ENCODE results near the gene DBH. TPM values are rescaled to one million over a fixed set of nuclear protein-coding genes. Genes with fewer than 3 reads are reported as not detected.

DBH gene
- polyA plus RNA-seq, 3 donors, result not detected

DNA sequence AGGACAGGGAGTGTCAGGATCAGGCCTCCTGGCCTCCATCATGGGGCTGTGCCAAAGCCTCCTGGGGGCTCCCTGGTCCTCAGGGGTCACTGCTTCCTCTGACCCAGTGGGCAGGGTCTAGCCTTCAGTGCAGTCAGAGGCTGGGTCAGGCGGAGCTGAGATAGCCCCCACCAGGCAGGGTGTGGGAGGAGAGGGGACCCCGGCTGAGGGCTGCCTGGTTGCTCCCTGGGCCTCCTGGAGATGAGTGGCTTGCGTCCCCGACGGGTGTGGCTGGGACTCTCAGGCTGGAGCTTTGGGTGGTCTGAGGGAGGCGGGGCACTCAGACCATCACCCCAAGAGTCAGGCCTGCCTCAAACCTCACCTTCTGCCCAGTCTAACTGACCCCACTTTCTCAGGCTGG, 48.7 kb upstream of the DBH start:
- peaks cover 22 to 39% (median 38%) of the 10 kb centered on the region in 3 donors for H3K27me3 Mint-ChIP-seq (ENCODE audit: low read depth in 3 of 3)
- H3K27ac ChIP-seq (ENCODE audit: low read depth in 1 of 2, low read length in 2 of 2), result no peak overlapping the region
- peaks cover 2 to 31% of the 10 kb centered on the region in 2 donors for H3K27me3 ChIP-seq (ENCODE audit: control insufficient read depth in 2 of 2, insufficient read depth in 2 of 2, low read length in 2 of 2)
- H3K4me2 ChIP-seq (replicated peaks; ENCODE audit: extremely low read depth, low read length, poor library complexity, severe bottlenecking), result no peak overlapping the region
- no peaks in the 10 kb centered on the region for H3K4me1 ChIP-seq (ENCODE audit: control insufficient read depth in 1 of 2, insufficient read depth in 2 of 2, low read length in 2 of 2)
- no peaks in the 10 kb centered on the region for H3K79me2 ChIP-seq (ENCODE audit: insufficient read depth, low read length)
- intact Hi-C loops (cut with micrococcal nuclease), result no loop called here
- no peaks in the 10 kb centered on the region for H3K36me3 ChIP-seq (replicated peaks in 1 of 2; ENCODE audit: control insufficient read depth in 1 of 2, insufficient read depth in 2 of 2, low read length in 2 of 2)
- H2AFZ ChIP-seq (ENCODE audit: insufficient read depth, low read depth, low read length, poor library complexity, severe bottlenecking), result no peak overlapping the region
- H3K4me3 ChIP-seq (replicated peaks in 1 of 3; ENCODE audit: low read depth in 2 of 3, low read length in 3 of 3), result no peak overlapping the region
- DNase-seq, result no peak
- H3K9me3 Mint-ChIP-seq, result peaks cover 7 to 15% (median 11%) of the 10 kb centered on the region in 7 donors
- no peaks in the 10 kb centered on the region for H3K4me1 Mint-ChIP-seq
- no peak overlapping the region for H3K9ac ChIP-seq (ENCODE audit: insufficient read depth, low read length, poor library complexity, severe bottlenecking)
- TF ChIP-seq, protein P1, sequence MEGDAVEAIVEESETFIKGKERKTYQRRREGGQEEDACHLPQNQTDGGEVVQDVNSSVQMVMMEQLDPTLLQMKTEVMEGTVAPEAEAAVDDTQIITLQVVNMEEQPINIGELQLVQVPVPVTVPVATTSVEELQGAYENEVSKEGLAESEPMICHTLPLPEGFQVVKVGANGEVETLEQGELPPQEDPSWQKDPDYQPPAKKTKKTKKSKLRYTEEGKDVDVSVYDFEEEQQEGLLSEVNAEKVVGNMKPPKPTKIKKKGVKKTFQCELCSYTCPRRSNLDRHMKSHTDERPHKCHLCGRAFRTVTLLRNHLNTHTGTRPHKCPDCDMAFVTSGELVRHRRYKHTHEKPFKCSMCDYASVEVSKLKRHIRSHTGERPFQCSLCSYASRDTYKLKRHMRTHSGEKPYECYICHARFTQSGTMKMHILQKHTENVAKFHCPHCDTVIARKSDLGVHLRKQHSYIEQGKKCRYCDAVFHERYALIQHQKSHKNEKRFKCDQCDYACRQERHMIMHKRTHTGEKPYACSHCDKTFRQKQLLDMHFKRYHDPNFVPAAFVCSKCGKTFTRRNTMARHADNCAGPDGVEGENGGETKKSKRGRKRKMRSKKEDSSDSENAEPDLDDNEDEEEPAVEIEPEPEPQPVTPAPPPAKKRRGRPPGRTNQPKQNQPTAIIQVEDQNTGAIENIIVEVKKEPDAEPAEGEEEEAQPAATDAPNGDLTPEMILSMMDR (IDR thresholded peaks at IDR 0.05), result no peak
- no peak overlapping the region for H3K4me3 Mint-ChIP-seq
- peaks cover 6 to 13% of the 10 kb centered on the region in 2 donors for H3K9me3 ChIP-seq (replicated peaks in 1 of 2; ENCODE audit: control insufficient read depth in 1 of 2, insufficient read depth in 1 of 2, low read length in 2 of 2)
- no peaks in the 10 kb centered on the region for H4K20me1 ChIP-seq (ENCODE audit: insufficient read depth, low read length)
- WGBS (ENCODE audit: insufficient coverage), result 93% methylated on average over 3 of the region's 6 CpGs
- H3K27ac Mint-ChIP-seq, result no peak overlapping the region
- H3K36me3 Mint-ChIP-seq, result no peaks in the 10 kb centered on the region

DNA sequence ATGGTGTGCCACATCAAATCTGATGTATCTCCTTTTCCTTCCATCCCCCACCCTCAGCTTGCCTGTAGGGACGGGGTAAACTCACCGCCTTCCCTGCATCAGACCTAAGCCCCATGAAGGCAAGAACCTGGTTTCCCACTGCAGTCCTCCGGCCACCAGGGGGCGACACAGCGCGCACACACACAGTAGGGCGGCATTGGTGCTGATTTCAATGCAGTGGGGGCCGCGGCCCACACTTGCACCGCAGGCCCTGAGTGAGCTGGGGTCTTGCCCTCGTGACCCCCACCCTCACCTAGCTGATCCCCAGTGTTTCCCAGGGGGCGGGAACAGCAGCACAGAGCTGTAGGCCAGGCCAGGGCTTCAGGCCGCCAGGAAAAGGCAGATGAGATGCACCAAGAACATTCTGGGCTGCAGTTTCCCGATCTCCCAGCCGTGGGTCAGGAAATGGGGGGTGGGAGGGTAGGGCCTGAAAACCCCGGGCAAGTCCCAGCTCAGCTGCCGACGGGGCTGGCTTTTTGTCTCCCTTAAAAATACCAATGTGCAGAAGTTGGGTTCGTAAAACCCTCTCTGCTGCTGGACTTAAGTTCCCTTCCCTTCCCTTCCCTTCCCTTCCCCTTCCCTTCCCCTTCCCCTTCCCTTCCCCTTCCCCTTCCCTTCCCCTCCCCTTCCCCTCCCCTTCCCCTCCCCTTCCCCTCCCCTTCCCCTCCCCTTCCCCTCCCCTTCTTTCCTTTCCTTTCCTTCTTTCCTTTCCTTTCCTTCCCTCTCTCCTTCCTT, 46.5 kb upstream of the DBH start:
- Mint-ChIP-seq H3K4me3 (no peak overlapping the region), H3K4me1 (no peaks in the 10 kb centered on the region), H3K27me3 (ENCODE audit: low read depth in 3 of 3) (peaks cover 13 to 30% (median 26%) of the 10 kb centered on the region in 3 donors), H3K9me3 (peaks cover 7 to 17% (median 11%) of the 10 kb centered on the region in 7 donors), H3K36me3 (no peaks in the 10 kb centered on the region), H3K27ac (no peak overlapping the region)
- intact Hi-C loops (cut with micrococcal nuclease), result no loop called here
- Histone ChIP-seq H3K27me3 (ENCODE audit: control insufficient read depth in 2 of 2, insufficient read depth in 2 of 2, low read length in 2 of 2) (peaks cover 2 to 24% of the 10 kb centered on the region in 2 donors), H3K9ac (ENCODE audit: insufficient read depth, low read length, poor library complexity, severe bottlenecking) (no peak overlapping the region), H3K79me2 (ENCODE audit: insufficient read depth, low read length) (no peaks in the 10 kb centered on the region), H3K4me1 (ENCODE audit: control insufficient read depth in 1 of 2, insufficient read depth in 2 of 2, low read length in 2 of 2) (no peaks in the 10 kb centered on the region), H3K36me3 (replicated peaks in 1 of 2; ENCODE audit: control insufficient read depth in 1 of 2, insufficient read depth in 2 of 2, low read length in 2 of 2) (no peaks in the 10 kb centered on the region), H2AFZ (ENCODE audit: insufficient read depth, low read depth, low read length, poor library complexity, severe bottlenecking) (no peak overlapping the region), H3K4me2 (replicated peaks; ENCODE audit: extremely low read depth, low read length, poor library complexity, severe bottlenecking) (no peak overlapping the region), H3K9me3 (replicated peaks in 1 of 2; ENCODE audit: control insufficient read depth in 1 of 2, insufficient read depth in 1 of 2, low read length in 2 of 2) (peaks cover 6 to 13% of the 10 kb centered on the region in 2 donors), H4K20me1 (ENCODE audit: insufficient read depth, low read length) (no peaks in the 10 kb centered on the region), H3K4me3 (replicated peaks in 1 of 3; ENCODE audit: low read depth in 2 of 3, low read length in 3 of 3) (no peak overlapping the region), H3K27ac (ENCODE audit: low read depth in 1 of 2, low read length in 2 of 2) (no peak overlapping the region)
- no peak for DNase-seq
- 42% methylated on average over 12 of the region's 19 CpGs for WGBS (ENCODE audit: insufficient coverage)
- TF ChIP-seq, protein P1 (IDR thresholded peaks at IDR 0.05), result peak; percentile 43

All from CD14-positive monocyte (primary cell).